ENCODE data around the gene MIDN. TPM values are rescaled to one million over a fixed set of nuclear protein-coding genes. Genes with fewer than 3 reads are reported as not detected.

Gene MIDN
- polyA plus RNA-seq, 1 donor: 47.1 TPM

GRCh38 chr19:1259206-1259875 is 11.0 kb downstream of the MIDN start:
- DNase-seq: no peak

DNA sequence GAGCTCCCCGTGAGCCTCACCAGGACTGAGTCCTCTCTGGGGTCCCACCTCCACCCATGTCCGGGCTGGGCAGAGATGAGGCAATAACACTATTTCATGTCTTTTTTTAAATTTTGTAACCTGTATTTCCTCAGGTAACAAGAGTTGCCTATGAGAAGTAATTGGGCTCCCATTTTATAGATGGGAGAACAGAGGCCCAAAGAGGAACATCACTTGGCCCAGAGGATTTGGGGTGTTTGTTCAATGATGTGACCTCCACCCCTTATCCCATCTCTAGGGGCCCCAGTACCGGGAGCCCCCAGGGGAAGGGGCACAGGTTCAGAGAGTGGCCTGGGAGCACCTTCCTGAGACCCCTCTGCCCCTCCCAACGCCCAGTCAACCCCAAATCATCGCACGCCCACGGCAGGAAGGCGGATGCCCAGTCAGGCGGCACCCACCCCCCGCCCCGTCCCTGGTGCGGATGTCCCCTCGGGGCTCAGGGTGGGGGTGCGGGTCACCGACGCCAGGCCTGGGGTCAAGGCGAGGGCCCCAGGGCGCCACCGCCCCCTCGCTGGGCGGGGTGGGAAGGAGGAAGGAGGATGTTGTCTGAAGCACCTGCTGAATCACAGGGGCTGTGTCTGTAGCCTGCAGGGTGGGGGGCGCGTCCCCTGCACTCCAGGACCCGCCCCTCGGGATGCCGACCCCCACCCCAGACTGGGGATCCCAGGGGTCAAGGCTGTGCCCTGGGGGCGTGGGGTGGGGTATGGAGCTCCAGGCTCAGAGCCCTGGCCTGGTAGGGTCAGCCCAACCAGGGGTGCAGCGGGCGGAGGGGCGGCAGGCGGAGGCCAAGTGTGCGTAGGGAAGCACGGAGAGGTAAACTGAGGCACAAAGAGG is 11.7 kb downstream of the MIDN start:
- no peak for DNase-seq

DNA sequence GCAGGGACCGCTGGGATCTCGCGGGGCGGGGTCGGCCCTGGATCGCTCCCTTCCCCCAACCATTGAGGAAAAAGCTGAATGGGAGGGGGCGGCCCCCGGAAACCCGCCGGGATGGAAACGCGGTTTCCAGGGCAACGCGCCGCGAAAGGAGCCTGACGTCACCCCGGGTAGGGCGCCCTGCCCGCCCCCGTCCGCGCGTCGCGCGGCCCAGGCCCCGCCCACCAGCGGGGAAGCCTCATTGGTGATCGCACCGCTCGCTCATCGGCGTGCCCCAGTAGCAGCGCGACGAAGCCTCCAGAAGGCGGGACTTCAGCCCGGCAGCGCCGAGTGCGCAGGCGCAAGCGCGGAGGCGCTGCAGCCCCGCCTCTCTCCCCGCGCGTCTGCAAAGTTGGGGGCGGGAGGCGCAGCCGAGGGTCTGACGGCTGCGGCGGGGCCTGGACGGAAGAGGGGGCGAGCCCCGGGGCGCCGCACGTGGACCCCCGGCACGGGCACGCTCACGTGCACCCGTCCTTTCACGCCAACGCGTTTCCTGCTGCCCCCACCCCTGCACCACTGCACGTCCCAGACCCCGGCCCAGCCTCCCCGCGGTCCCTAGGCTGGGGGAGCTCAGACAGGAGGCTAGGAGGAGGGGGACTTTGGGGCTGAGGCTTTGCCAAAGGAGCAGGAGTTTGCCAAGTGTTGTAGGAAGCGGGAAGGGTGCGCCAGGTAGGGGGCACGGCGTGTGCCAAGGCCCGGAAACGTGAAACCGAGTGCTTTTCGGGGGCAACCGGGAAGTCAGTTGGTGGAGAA is 12.6 kb downstream of the MIDN start:
- peak; percentile 99 for DNase-seq

GRCh38 chr19:1261538-1261797 is 13.1 kb downstream of the MIDN start:
- DNase-seq: no peak

GRCh38 chr19:1261798-1262622 is 13.6 kb downstream of the MIDN start:
- DNase-seq: no peak

DNA sequence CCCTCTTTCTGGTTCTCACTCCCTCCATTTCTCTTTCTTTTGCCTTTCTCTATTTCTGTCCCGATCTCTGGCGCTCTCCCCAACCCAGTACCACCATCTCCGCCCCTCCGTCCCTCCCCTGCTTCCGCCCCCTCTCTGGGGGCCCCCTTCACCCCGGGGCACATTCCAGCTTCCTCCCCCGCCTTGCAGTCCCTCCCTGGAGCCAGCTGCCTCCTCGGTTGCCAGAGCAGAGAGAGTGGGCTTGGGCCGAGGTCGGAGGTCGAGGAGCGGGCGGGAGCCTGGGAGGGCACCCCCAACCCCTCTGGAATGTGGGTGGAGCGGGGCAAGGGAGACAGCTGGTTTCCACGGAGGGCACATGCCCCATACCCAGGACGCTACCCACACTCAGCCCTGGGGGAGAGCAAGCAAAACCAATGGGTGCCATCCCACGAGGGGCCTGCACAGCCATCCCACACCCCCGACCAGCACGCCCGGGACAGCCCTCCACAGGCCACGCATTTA is 14.3 kb downstream of the MIDN start:
- no peak for DNase-seq

DNA sequence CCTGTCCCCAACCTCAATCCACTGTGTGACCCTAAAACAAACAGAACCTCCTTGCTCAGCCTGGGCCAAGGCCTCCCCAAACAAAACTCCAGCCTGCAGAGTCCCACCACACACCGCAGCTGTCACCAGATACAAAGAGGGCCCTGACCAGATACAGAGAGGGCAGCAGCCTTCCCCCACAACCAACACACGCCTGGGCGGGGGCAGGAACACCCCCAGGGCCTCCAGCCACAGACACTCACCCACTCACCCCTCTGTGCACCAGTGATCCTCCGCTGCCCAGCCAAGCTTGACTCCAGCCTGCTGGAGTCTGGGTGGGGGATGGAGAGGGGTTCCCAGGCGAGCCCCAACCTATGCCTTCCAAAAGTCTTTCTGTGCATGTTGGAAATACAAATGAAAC is 14.8 kb downstream of the MIDN start:
- DNase-seq: no peak

- no peak for DNase-seq
Measured at GRCh38 chr19:1264801-1265614, 16.6 kb downstream of the MIDN start.

DNA sequence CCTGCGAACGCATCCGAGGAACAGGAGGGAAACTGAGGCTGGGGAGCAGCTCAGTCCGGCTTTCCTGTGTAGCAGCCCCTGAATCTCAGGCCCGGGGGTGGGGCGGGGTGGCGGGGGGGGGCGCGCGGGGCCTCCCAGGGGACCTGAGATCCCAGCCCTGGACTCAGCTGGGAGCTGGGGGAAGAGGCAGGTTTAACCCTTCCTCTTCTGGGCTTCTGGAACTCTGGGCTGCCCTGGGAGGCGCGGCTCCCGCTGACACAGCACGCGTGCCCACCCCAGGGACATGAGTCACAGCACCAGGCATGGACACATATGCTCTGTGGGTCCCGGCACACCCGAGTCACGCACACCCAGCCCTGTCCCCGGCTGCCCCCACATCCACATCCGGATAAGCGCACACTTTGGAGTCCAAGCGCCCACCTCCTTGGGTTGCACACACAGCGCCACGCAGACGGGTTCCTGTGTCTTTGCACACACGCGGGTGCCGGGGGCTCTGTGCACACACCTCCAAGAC is 17.3 kb downstream of the MIDN start:
- no peak for DNase-seq

DNA sequence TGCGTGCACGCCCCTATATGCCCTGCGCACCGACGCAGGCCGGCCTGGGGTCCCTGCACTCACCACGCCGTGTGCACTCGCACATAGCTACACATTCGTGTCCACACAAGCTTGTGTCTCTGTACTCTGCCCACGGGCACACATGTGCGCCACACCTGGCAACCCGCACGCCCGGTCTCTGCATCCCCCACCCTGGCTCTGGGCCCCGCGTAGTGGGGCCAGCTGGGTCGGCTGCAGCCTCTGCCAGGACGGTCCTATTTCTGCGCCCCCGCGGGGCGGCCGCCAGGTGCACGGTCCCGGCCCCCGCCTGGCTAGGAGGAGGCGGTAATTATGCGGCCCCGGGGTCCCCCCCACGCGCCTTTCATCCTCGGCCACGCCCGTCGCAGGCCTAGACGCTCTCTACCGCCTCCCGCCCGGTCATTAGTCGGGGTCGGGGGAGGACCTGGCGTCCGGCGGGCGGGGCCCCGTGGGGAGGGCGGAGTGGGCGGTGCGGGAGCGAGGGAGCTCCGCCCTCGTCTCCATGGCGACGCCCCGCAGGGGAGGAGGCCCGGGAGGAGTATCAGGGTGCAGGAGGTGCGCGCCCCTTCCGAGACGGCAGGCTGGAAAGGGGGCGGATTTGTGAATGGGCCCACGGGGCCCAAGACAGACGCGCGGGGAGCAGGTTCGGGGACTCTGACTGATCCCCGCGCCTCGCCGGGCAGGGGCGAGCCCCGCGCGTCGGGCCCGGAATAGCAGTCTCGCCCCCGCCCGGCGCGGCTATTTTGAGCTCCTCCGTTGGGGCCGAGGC is 17.9 kb downstream of the MIDN start:
- peak; percentile 70 for DNase-seq

GRCh38 chr19:1266916-1267476 is 18.6 kb downstream of the MIDN start:
- DNase-seq: peak; percentile 83

- no peak for DNase-seq
Measured at GRCh38 chr19:1267477-1268225, 19.3 kb downstream of the MIDN start.

DNA sequence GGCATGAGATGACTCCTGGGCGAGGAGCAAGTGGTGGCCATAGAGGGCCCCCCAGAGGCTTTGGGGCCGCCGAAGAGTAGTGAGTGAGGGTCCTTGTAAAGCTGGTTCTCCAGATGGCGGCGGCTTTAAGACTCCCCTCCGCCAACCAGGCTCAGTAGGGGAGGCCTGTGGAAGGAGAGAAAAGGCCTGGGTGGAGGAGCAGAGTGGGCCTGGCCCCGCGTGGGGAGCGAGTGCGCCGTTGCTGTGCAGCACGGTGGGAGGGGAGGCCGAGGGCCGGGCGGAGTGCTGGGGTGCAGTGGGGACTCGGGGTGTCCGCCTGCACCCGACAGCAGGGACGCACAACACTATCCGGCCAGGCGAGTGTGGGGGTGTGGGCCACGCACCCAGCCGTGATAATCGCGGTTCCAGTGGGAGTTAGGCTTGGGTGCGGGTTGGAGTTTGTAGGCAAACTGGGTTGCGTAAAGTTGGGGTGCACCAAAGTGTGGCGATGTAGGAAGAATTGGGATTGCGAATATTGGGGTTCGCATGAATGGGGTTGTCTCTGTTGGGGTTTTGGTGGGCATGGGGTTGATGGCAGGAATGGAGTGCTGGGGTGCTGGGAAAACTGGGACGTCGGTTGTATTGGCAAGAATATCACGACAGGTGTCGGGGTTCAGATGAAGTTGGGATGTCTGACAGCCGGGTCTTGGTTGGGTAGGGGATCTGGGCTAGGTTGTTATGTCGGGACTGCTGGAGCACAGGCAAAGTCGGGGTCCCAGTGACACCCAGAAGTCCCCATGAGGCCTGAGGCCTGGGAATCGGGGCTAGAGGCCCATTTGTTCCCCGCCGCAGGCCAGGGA is 20.1 kb downstream of the MIDN start:
- no peak for DNase-seq

DNA sequence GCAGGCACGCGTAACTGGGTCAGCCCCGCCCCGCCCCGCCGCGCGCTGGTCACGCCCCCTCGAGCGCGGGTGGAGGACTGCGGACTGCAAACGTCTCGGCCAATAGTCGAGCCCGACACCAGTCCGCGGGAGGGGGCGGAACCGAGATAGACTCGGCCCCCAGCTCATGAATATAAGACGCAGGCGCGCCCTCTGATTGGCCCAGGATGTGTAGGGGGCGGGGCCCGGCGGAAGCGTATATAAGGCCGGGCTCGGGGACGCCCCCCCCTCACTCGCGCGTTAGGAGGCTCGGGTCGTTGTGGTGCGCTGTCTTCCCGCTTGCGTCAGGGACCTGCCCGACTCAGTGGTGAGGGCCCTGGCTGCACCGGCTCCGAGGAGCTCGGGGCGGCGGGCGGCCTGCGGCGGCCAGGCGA is 20.7 kb downstream of the MIDN start, which contains the start of gene CIRBP:
Gene CIRBP, plus strand, starts transcription at position 268 of the 413 bp plus-strand sequence. CDS start 1,602 bp downstream, outside the sequence.
- DNase-seq: peak; percentile 99

DNA sequence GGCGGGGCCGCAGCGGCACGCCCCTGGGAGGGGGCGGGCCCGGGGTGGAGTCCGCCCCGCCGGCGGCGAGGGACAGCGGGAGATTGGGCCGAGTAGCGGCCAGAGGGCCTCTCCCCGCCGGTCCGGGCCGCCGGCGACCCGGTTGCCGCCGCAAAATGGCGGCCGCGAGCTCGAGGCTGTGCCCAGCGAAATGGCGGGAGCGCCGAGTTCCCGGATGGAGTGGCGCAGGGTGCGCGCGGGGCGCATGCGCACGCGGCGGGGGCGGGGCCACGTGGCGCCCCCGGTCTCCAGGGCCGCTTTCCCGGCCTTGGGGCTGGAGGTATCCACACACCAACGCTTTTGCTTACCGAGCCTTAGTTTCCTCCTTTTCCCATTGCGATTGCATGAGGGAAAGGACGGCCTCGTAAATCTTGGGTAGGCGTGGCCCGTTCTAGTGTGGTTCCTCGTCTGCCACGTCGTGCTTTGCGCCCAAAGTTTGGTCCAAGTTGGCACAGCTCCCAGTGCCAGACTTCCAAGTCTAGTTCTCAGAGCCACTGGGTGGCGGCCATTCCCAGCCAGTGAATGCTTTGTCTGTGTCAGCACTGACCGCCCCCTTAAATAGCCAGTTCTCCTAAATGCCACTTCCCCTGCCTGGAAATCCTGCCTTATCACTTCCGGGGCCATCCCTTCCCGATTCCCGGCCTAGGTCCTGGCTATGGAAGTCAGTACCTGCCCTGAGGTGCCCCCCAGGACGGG is 21.3 kb downstream of the MIDN start:
- peak; percentile 91 for DNase-seq

- no peak for DNase-seq
Measured at GRCh38 chr19:1270213-1270853, 21.9 kb downstream of the MIDN start.
